SK-N-SH treated with all-trans-retinoic acid at 6 μM for 48 hours (cell line): Measurements from ENCODE around the gene DCN.
"Not testable (repeated sequence)": the region's sequence is repeated elsewhere in the genome, so short reads cannot be mapped to it uniquely, and the experiment has no call there.

Experiments used
- ATAC-seq: fragments of 200-7000 bp; cut with Tn5 transposase; 3 replicates; pipeline ENCODE4 v1.9.1; 2020; ENCODE audit warnings: mild to moderate bottlenecking, moderate library complexity
- ARNTL ChIP-seq: fragments of 450-650 bp; formaldehyde crosslinking; IDR thresholded peaks from 2 replicates; pipeline ENCODE4 v1.5.0; 2020; ENCODE audit warnings: low read depth, mild to moderate bottlenecking, moderate library complexity, borderline replicate concordance
- CREB5 ChIP-seq: fragments of 250-450 bp; sonication (Bioruptor Pico); IDR thresholded peaks from 2 replicates; pipeline ENCODE4 v1.5.1; 2020; ENCODE audit warnings: low read depth, mild to moderate bottlenecking, moderate library complexity
- CSDC2 ChIP-seq: fragments of 250-450 bp; sonication (Bioruptor Pico); IDR thresholded peaks from 2 replicates; pipeline ENCODE4 v1.5.0; 2020; ENCODE audit warnings: mild to moderate bottlenecking, moderate library complexity
- CSRNP3 ChIP-seq: fragments of 250-450 bp; sonication (Bioruptor Pico); IDR thresholded peaks from 2 replicates; pipeline ENCODE4 v1.5.1; 2021; ENCODE audit warnings: mild to moderate bottlenecking, moderate library complexity
- GLIS3 ChIP-seq: fragments of 250-450 bp; sonication (Bioruptor Pico); IDR thresholded peaks from 2 replicates; pipeline ENCODE4 v1.5.0; 2020; ENCODE audit warnings: mild to moderate bottlenecking, moderate library complexity
- ISL1 ChIP-seq: fragments of 250-450 bp; sonication (Bioruptor Pico); IDR thresholded peaks from 2 replicates; pipeline ENCODE4 v2.1.2; 2022; ENCODE audit warnings: mild to moderate bottlenecking, moderate library complexity
- OSR1 ChIP-seq: fragments of 250-450 bp; sonication (Bioruptor Pico); IDR thresholded peaks from 2 replicates; pipeline ENCODE4 v1.8.0; 2022; ENCODE audit warnings: moderate library complexity, mild to moderate bottlenecking, inconsistent platforms
- PATZ1 ChIP-seq: fragments of 250-450 bp; sonication (Bioruptor Pico); IDR thresholded peaks from 2 replicates; pipeline ENCODE4 v1.8.0; 2020; ENCODE audit warnings: mild to moderate bottlenecking, moderate library complexity, borderline replicate concordance
- POU6F1 ChIP-seq: fragments of 250-450 bp; sonication (Bioruptor Pico); IDR thresholded peaks from 2 replicates; pipeline ENCODE4 v1.8.0; 2021; ENCODE audit warnings: low read depth, mild to moderate bottlenecking, moderate library complexity, borderline replicate concordance
- PPARA ChIP-seq: fragments of 250-450 bp; sonication (Bioruptor Pico); IDR thresholded peaks from 2 replicates; pipeline ENCODE4 v1.5.0; 2020; ENCODE audit warnings: mild to moderate bottlenecking, borderline replicate concordance
- RARB ChIP-seq: fragments of 250-450 bp; sonication (Bioruptor Pico); IDR thresholded peaks from 2 replicates; pipeline ENCODE4 v1.8.0; 2021; ENCODE audit warnings: mild to moderate bottlenecking, moderate library complexity
- TOX ChIP-seq: fragments of 250-450 bp; sonication (Bioruptor Pico); IDR thresholded peaks from 2 replicates; pipeline ENCODE4 v1.8.0; 2021; ENCODE audit warnings: mild to moderate bottlenecking, moderate library complexity, borderline replicate concordance
- TSHZ2 ChIP-seq: fragments of 250-450 bp; sonication (Bioruptor Pico); IDR thresholded peaks from 2 replicates; pipeline ENCODE4 v1.5.0; 2020; ENCODE audit warnings: mild to moderate bottlenecking, moderate library complexity
- ZC3H10 ChIP-seq: fragments of 250-450 bp; sonication (Bioruptor Pico); IDR thresholded peaks from 2 replicates; pipeline ENCODE4 v1.5.1; 2021; ENCODE audit warnings: mild to moderate bottlenecking, moderate library complexity
- ZFP3 ChIP-seq: fragments of 250-450 bp; sonication (Bioruptor Pico); IDR thresholded peaks from 2 replicates; pipeline ENCODE4 v1.5.0; 2020; ENCODE audit warnings: mild to moderate bottlenecking, moderate library complexity
- ZNF70 ChIP-seq: fragments of 450-650 bp; formaldehyde crosslinking; IDR thresholded peaks from 2 replicates; pipeline ENCODE4 v1.5.0; 2020; ENCODE audit warnings: mild to moderate bottlenecking, moderate library complexity
- ZNF8 ChIP-seq: fragments of 450-650 bp; formaldehyde crosslinking; IDR thresholded peaks from 2 replicates; pipeline ENCODE4 v1.5.0; 2020; ENCODE audit warnings: mild to moderate bottlenecking, moderate library complexity

DCN gene

GRCh38 chr12:91210144-91210543, 27.5 kb upstream of the DCN start (continued):
- TF ChIP-seq POU6F1 (CRISPR knock-in tag) = no peak
- no peak for TF ChIP-seq ISL1 (CRISPR knock-in tag)
- TF ChIP-seq, all 23 proteins: peak for 0

- ATAC-seq = not testable (repeated sequence)
Observed at GRCh38 chr12:91207301-91207700, 24.7 kb upstream of the DCN start.

GRCh38 chr12:91205811-91206210, 23.2 kb upstream of the DCN start:
- ATAC-seq = 0 out of 3 replicates have a peak, but pooled peaks have one; percentile 24
- TF ChIP-seq PATZ1 (CRISPR knock-in tag) (no peak), ZNF70 (CRISPR knock-in tag) (no peak), ZFP3 (CRISPR knock-in tag) (no peak), PPARA (CRISPR knock-in tag) (no peak), TSHZ2 (no peak), GLIS3 (no peak), POU6F1 (CRISPR knock-in tag) (no peak), CSDC2 (CRISPR knock-in tag) (no peak), RARB (no peak), ZC3H10 (CRISPR knock-in tag) (no peak), CREB5 (CRISPR knock-in tag) (no peak), ARNTL (CRISPR knock-in tag) (no peak), ZNF8 (no peak), OSR1 (no peak), CSRNP3 (CRISPR knock-in tag) (no peak), TOX (CRISPR knock-in tag) (no peak)
- TF ChIP-seq, all 23 proteins: peak for 0

GRCh38 chr12:91204421-91204820, 21.8 kb upstream of the DCN start:
- TF ChIP-seq POU6F1 (CRISPR knock-in tag) (no peak), CSRNP3 (CRISPR knock-in tag) (no peak), ZNF8 (no peak), ZNF70 (CRISPR knock-in tag) (no peak), RARB (no peak)
- no peak for ATAC-seq
